ENCODE results near the gene CKAP2. TPM values are rescaled to one million over a fixed set of nuclear protein-coding genes. Genes with fewer than 3 reads are reported as not detected.

Gene CKAP2
- polyA plus RNA-seq, 2 of the 4 experiments (the other 2 are of a cell fraction), result 24.5 to 30.5 TPM

- TF ChIP-seq JUN (IDR thresholded peaks at IDR 0.05) (no peak), MYC (IDR thresholded peaks at IDR 0.05; ENCODE audit: borderline replicate concordance, low read length) (no peak)
Observed at GRCh38 chr13:52412128-52412527, 43.1 kb upstream of the CKAP2 start (continued).

GRCh38 chr13:52414051-52414450, 41.2 kb upstream of the CKAP2 start:
- FAIRE-seq (no peak), DNase-seq (ENCODE audit: low read depth in 1 of 2, low spot score in 1 of 2) (no peak), ATAC-seq (no peak)
- CTCF ChIA-PET, result interaction anchor here (0.8 to 1.1 kb wide), 3 partner anchors 22 to 70 kb away, joined by 3 to 6 read pairs (median 3); partner anchors contain the start of gene VPS36
- Histone ChIP-seq H3K4me1 (peaks cover 59% of the 10 kb centered on the region), H3K4me3 (no peak overlapping the region), H3K9me3 (no peaks in the 10 kb centered on the region), H3K27ac (peak overlapping the region; percentile 73 to 90; a peak in 5 of 6 replicates), H3K4me2 (peak overlapping the region; percentile 55; the same call in 1 of the 3 replicates)
- POLR2A ChIA-PET, result interaction anchor here (1.1 kb wide), 1 partner anchor 9 kb away, joined by 3 read pairs; no protein-coding TSS in a partner anchor
- TF ChIP-seq HMGXB4 (CRISPR knock-in tag; IDR thresholded peaks at IDR 0.05; ENCODE audit: borderline replicate concordance), result no peak
- no peak for TF ChIP-seq CHD2 (IDR thresholded peaks at IDR 0.05; ENCODE audit: low read length, partially characterized antibody)
- TF ChIP-seq HDAC2 (IDR thresholded peaks at IDR 0.05), result no peak
- no peak for TF ChIP-seq NPAS2 (CRISPR knock-in tag; IDR thresholded peaks at IDR 0.05; ENCODE audit: borderline replicate concordance)
- no peak for TF ChIP-seq NFE2L2 (conservative IDR thresholded peaks at IDR 0.05; ENCODE audit: low read length)
- WGBS (ENCODE audit: missing lambda C conversion rate), result 100% methylated on average over 1 of the region's 1 CpG

GRCh38 chr13:52414963-52415362, 40.3 kb upstream of the CKAP2 start:
- no peaks in the 10 kb centered on the region for H3K9me3 ChIP-seq
- H3K4me3 ChIP-seq, result no peak overlapping the region
- FAIRE-seq (no peak), DNase-seq (ENCODE audit: low read depth in 1 of 2, low spot score in 1 of 2) (peak in 1 of 2 experiments; percentile 4), ATAC-seq (no peak)
- WGBS (ENCODE audit: missing lambda C conversion rate), result 0% methylated on average over 1 of the region's 1 CpG
- H3K4me1 ChIP-seq, result peaks cover 59% of the 10 kb centered on the region
- H3K4me2 ChIP-seq, result peak overlapping the region; percentile 55
- peak overlapping the region; percentile 73 to 90 for H3K27ac ChIP-seq
- POLR2A ChIA-PET, result interaction anchor here (0.7 to 1.1 kb wide), 2 partner anchors 10 kb away, joined by 3 read pairs; no protein-coding TSS in a partner anchor
- CTCF ChIA-PET, result interaction anchor here (2.3 kb wide), 1 partner anchor 36 kb away, joined by 15 read pairs; the partner anchor contains the start of gene VPS36
- TF ChIP-seq FOXS1 (CRISPR knock-in tag; IDR thresholded peaks at IDR 0.05) (no peak), ATOH8 (CRISPR knock-in tag; IDR thresholded peaks at IDR 0.05; ENCODE audit: low read depth) (no peak), HDAC2 (IDR thresholded peaks at IDR 0.05) (no peak), EHF (CRISPR knock-in tag; IDR thresholded peaks at IDR 0.05) (no peak), RARB (CRISPR knock-in tag; IDR thresholded peaks at IDR 0.05) (no peak), POLR2A (IDR thresholded peaks at IDR 0.05; ENCODE audit: low read length) (no peak), RFX5 (IDR thresholded peaks at IDR 0.05) (no peak), MAFK (IDR thresholded peaks at IDR 0.05; ENCODE audit: partially characterized antibody) (no peak), SMC3 (IDR thresholded peaks at IDR 0.05) (no peak), CTCF (IDR thresholded peaks at IDR 0.05) (no peak), BHLHE40 (IDR thresholded peaks at IDR 0.05; ENCODE audit: low read depth, low read length) (no peak), HOXA7 (CRISPR knock-in tag; IDR thresholded peaks at IDR 0.05) (no peak), FOSB (CRISPR knock-in tag; IDR thresholded peaks at IDR 0.05) (no peak), HMGXB4 (CRISPR knock-in tag; IDR thresholded peaks at IDR 0.05; ENCODE audit: borderline replicate concordance) (no peak), EHMT2 (IDR thresholded peaks at IDR 0.05; ENCODE audit: low read depth) (no peak)
